IMR-90 (cell line): ENCODE results near the gene DBNDD2. TPM values are rescaled to one million over a fixed set of nuclear protein-coding genes. Genes with fewer than 3 reads are reported as not detected.

ENCODE experiments used
- ATAC-seq: fragments of 200-7000 bp; cut with Tn5 transposase; 2 replicates; pipeline ENCODE4 v1.9.1; 2020; ENCODE audit warnings: low read depth, mild to moderate bottlenecking, moderate library complexity
- BruUV-seq: library from RNA; stranded (reverse); fragments of 400-500 nt; replicated peaks from 2 replicates; lab custom pipeline; 2021; lab: Mats Ljungman, UMichigan
- CTCF ChIA-PET: fragments of 300-600 bp; formaldehyde crosslinking; extraction: SDS; loops from one replicate; lab custom pipeline; 2021; ENCODE audit warnings: antibody characterized with exemption; lab: Yijun Ruan, JAX
- POLR2A ChIA-PET: fragments of 300-600 bp; sonication (Branson Sonifier 250); formaldehyde crosslinking; loops from one replicate; lab custom pipeline; 2022; ENCODE audit warnings: antibody characterized with exemption; ENCODE audit not compliant: unreplicated experiment; lab: Charles Lee
- DNase-seq: peaks from one replicate; pipeline ENCODE4 v3.0.0; 2013
- H2AFZ ChIP-seq: replicated peaks from 2 replicates; pipeline ENCODE3; 2013; ENCODE audit warnings: low read length, mild to moderate bottlenecking; ENCODE audit not compliant: poor library complexity
- H2AK5ac ChIP-seq: 2 replicates; pipeline ENCODE4 v1.6.1; 2013; ENCODE audit warnings: low read depth, low read length, inconsistent platforms
- H2AK9ac ChIP-seq: replicated peaks from 2 replicates; pipeline ENCODE3; 2013; ENCODE audit warnings: mild to moderate bottlenecking, low read depth, low read length, moderate library complexity; ENCODE audit not compliant: poor library complexity
- H2BK120ac ChIP-seq: 2 replicates; pipeline ENCODE4 v1.6.1; 2013; ENCODE audit warnings: low read depth, low read length, inconsistent platforms
- H2BK15ac ChIP-seq: 3 replicates; pipeline ENCODE4 v1.6.1; 2013; ENCODE audit warnings: low read depth, low read length, inconsistent platforms
- H2BK20ac ChIP-seq: 2 replicates; pipeline ENCODE4 v1.6.1; 2013; ENCODE audit warnings: low read depth, mild to moderate bottlenecking, inconsistent platforms, low read length, moderate library complexity
- H2BK5ac ChIP-seq: 2 replicates; pipeline ENCODE4 v1.6.1; 2013; ENCODE audit warnings: mild to moderate bottlenecking, low read depth, low read length, inconsistent platforms; ENCODE audit not compliant: poor library complexity, severe bottlenecking
- H3K14ac ChIP-seq: replicated peaks from 2 replicates; pipeline ENCODE4 v1.6.1; 2013; ENCODE audit warnings: low read depth, low read length, inconsistent platforms
- H3K18ac ChIP-seq: 2 replicates; pipeline ENCODE4 v1.6.1; 2013; ENCODE audit warnings: low read depth, low read length, control low read depth
- H3K23ac ChIP-seq: 2 replicates; pipeline ENCODE4 v1.6.1; 2013; ENCODE audit warnings: low read depth, low read length, inconsistent platforms
- H3K27ac ChIP-seq: 2 replicates; pipeline ENCODE4 v1.5.1; 2013; ENCODE audit warnings: mild to moderate bottlenecking, control low read depth, low read length; ENCODE audit not compliant: insufficient read depth
- H3K27me3 ChIP-seq: 2 replicates; pipeline ENCODE4 v1.6.1; 2013; ENCODE audit warnings: low read length; ENCODE audit not compliant: control insufficient read depth, insufficient read depth
- H3K36me3 ChIP-seq: 2 replicates; pipeline ENCODE4 v1.6.1; 2013; ENCODE audit warnings: low read length, mixed read lengths; ENCODE audit not compliant: control insufficient read depth, insufficient read depth
- H3K4ac ChIP-seq: 2 replicates; pipeline ENCODE4 v1.6.1; 2013; ENCODE audit warnings: low read depth, low read length, inconsistent platforms
- H3K4me1 ChIP-seq: 2 replicates; pipeline ENCODE4 v1.6.1; 2013; ENCODE audit warnings: low read length, mixed read lengths; ENCODE audit not compliant: control insufficient read depth, insufficient read depth
- H3K4me2 ChIP-seq: 2 replicates; pipeline ENCODE4 v1.6.1; 2013; ENCODE audit warnings: low read depth, mild to moderate bottlenecking, control low read depth, low read length, moderate library complexity
- H3K4me3 ChIP-seq: 2 replicates; pipeline ENCODE4 v1.5.1; 2013; ENCODE audit warnings: low read depth, mild to moderate bottlenecking, control low read depth, low read length, moderate library complexity; ENCODE audit not compliant: insufficient read depth
- H3K56ac ChIP-seq: 2 replicates; pipeline ENCODE4 v1.6.1; 2013; ENCODE audit warnings: low read length, inconsistent platforms; ENCODE audit not compliant: insufficient read depth; ENCODE audit errors: extremely low read depth
- H3K79me1 ChIP-seq, 2 experiments: 2 replicates each; pipeline ENCODE4 v1.6.1; 2013; ENCODE audit warnings: low read length in 2 of 2, inconsistent platforms in 1 of 2, low read depth in 1 of 2
- H3K9ac ChIP-seq: 2 replicates; pipeline ENCODE4 v1.6.1; 2013; ENCODE audit warnings: low read depth, low read length, control low read depth
- H3K9me1 ChIP-seq: 2 replicates; pipeline ENCODE4 v1.6.1; 2013; ENCODE audit warnings: low read length, inconsistent platforms; ENCODE audit not compliant: insufficient read depth
- H3K9me3 ChIP-seq: 2 replicates; pipeline ENCODE4 v1.6.1; 2013; ENCODE audit warnings: low read length; ENCODE audit not compliant: control insufficient read depth, insufficient read depth
- H4K20me1 ChIP-seq: 2 replicates; pipeline ENCODE4 v1.6.1; 2013; ENCODE audit warnings: low read length, inconsistent platforms; ENCODE audit not compliant: insufficient read depth
- H4K5ac ChIP-seq: 2 replicates; pipeline ENCODE4 v1.6.1; 2013; ENCODE audit warnings: mild to moderate bottlenecking, low read depth, low read length, control low read depth
- H4K8ac ChIP-seq, 2 experiments: 2 replicates each; pipeline ENCODE4 v1.6.1; 2013; ENCODE audit warnings: low read depth in 2 of 2, low read length in 2 of 2, control low read depth in 1 of 2, inconsistent platforms in 1 of 2
- H4K91ac ChIP-seq: 2 replicates; pipeline ENCODE4 v1.6.1; 2013; ENCODE audit warnings: low read depth, low read length, inconsistent platforms; ENCODE audit not compliant: insufficient read depth
- BHLHE40 ChIP-seq: fragments of 150-350 bp; IDR thresholded peaks from 2 replicates; pipeline ENCODE4 v1.6.1; 2016; ENCODE audit warnings: mild to moderate bottlenecking, low read depth, low read length
- CEBPB ChIP-seq: IDR thresholded peaks from 2 replicates; pipeline ENCODE4 v1.6.1; 2012; ENCODE audit warnings: low read depth, low read length, improper control_type of control experiment
- CHD1 ChIP-seq: IDR thresholded peaks from 2 replicates; pipeline ENCODE4 v1.6.1; 2012; ENCODE audit warnings: low read depth, low read length, improper control_type of control experiment
- CTCF ChIP-seq: conservative IDR thresholded peaks from 2 replicates; pipeline ENCODE4 v1.5.1; 2012; ENCODE audit warnings: mild to moderate bottlenecking, low read depth, low read length, improper control_type of control experiment
- ELK1 ChIP-seq: fragments of 150-350 bp; IDR thresholded peaks from 2 replicates; pipeline ENCODE4 v1.6.1; 2016; ENCODE audit warnings: low read depth, mild to moderate bottlenecking, low read length, moderate library complexity, borderline replicate concordance
- FOS ChIP-seq: fragments of 150-350 bp; IDR thresholded peaks from 2 replicates; pipeline ENCODE4 v1.6.1; 2016; ENCODE audit warnings: low read depth, low read length
- MAFK ChIP-seq: IDR thresholded peaks from 2 replicates; pipeline ENCODE4 v1.6.1; 2012; ENCODE audit warnings: low read depth, low read length, improper control_type of control experiment
- MAZ ChIP-seq: IDR thresholded peaks from 2 replicates; pipeline ENCODE4 v1.6.1; 2012; ENCODE audit warnings: low read depth, mild to moderate bottlenecking, low read length, improper control_type of control experiment, moderate library complexity, borderline replicate concordance
- MXI1 ChIP-seq: IDR thresholded peaks from 2 replicates; pipeline ENCODE4 v1.6.1; 2012; ENCODE audit warnings: low read depth, mild to moderate bottlenecking, low read length, moderate library complexity, borderline replicate concordance
- NFE2L2 ChIP-seq: fragments of 150-350 bp; IDR thresholded peaks from 2 replicates; pipeline ENCODE4 v1.6.1; 2016; ENCODE audit warnings: low read depth, mild to moderate bottlenecking, low read length
- POLR2A ChIP-seq: IDR thresholded peaks from 2 replicates; pipeline ENCODE4 v1.6.1; 2012; ENCODE audit warnings: mild to moderate bottlenecking, low read depth, low read length
- RAD21 ChIP-seq: IDR thresholded peaks from 2 replicates; pipeline ENCODE4 v1.6.1; 2012; ENCODE audit warnings: low read length, improper control_type of control experiment
- RCOR1 ChIP-seq: IDR thresholded peaks from 2 replicates; pipeline ENCODE4 v1.6.1; 2012; ENCODE audit warnings: mild to moderate bottlenecking, low read length, improper control_type of control experiment; ENCODE audit not compliant: insufficient replicate concordance
- RFX5 ChIP-seq: IDR thresholded peaks from 2 replicates; pipeline ENCODE4 v1.8.0; 2012; ENCODE audit warnings: low read depth, mild to moderate bottlenecking, low read length, moderate library complexity
- SMC3 ChIP-seq: fragments of 150-350 bp; IDR thresholded peaks from 2 replicates; pipeline ENCODE4 v1.6.1; 2016; ENCODE audit warnings: low read depth, mild to moderate bottlenecking, antibody characterized with exemption, low read length, moderate library complexity
- WGBS, 2 experiments: methylation state at CpG; one replicate each; pipeline versions ENCODE4 v1.1.5 to v1.1.7; 2013; ENCODE audit warnings: missing lambda C conversion rate in 2 of 2; ENCODE audit not compliant: insufficient read length in 1 of 2; ENCODE audit errors: extremely low coverage in 2 of 2; 5-methylcytosine and 5-hydroxymethylcytosine counted together
- dilution Hi-C: fragments of 300-500 bp; cut with HindIII; formaldehyde crosslinking; loops from one replicate; pipeline ENCODE4 v1.14.3; 2018; ENCODE audit warnings: low sequenced_read_pairs; ENCODE audit not compliant: unreplicated experiment
- in situ Hi-C: fragments of 300-500 bp; cut with MboI; formaldehyde crosslinking; loops from 3 replicates; pipeline ENCODE4 v1.14.3; 2019; ENCODE audit warnings: low sequenced_read_pairs, inconsistent platforms, mixed read lengths
- intact Hi-C: fragments of 100-400 bp; cut with micrococcal nuclease; formaldehyde crosslinking; loops from 2 replicates; pipeline ENCODE4 v1.10.0; 2022
- polyA plus RNA-seq, 3 experiments: library from polyadenylated mRNA; depleted of rRNA; stranded (reverse); fragments of >200 nt; gene quantifications; 2 replicates each; pipeline ENCODE4 v1.2.3, GENCODE V29; 2012; ENCODE audit warnings: low replicate concordance in 1 of 3
- total RNA-seq: library from RNA; depleted of rRNA; stranded (reverse); fragments of >200 nt; gene quantifications from 2 replicates; pipeline ENCODE4 v1.2.3, GENCODE V29; 2012
- TF ChIP-seq, protein P1 (sequence below): fragments of 150-350 bp; IDR thresholded peaks from 2 replicates; pipeline ENCODE4 v1.6.1; 2017; ENCODE audit warnings: mild to moderate bottlenecking, antibody characterized with exemption, low read length, low read depth

DBNDD2 gene
- total and polyA plus RNA-seq, 2 of the 4 experiments (the other 2 are of a cell fraction) = 1.3 to 9.3 TPM

- H2AFZ ChIP-seq = no peak overlapping the region
- no peak overlapping the region for H3K4me3 ChIP-seq
- H3K4me2 ChIP-seq = no peak overlapping the region
- H4K20me1 ChIP-seq = no peaks in the 10 kb centered on the region
- no peak overlapping the region for H2BK20ac ChIP-seq
- dilution Hi-C loops = no loop called here
- no peaks in the 10 kb centered on the region for H3K27me3 ChIP-seq
- H3K27ac ChIP-seq = no peak overlapping the region
- no peak overlapping the region for H2BK120ac ChIP-seq
- H3K4ac ChIP-seq = no peak overlapping the region
- CTCF ChIA-PET = interaction anchor here (0.9 to 1.5 kb wide), 2 partner anchors 9 to 14 kb away, joined by 3 to 5 read pairs; partner anchors contain the start of gene SYS1
- no peak overlapping the region for H2BK15ac ChIP-seq
- no peak overlapping the region for H2BK5ac ChIP-seq
- no peak overlapping the region for H3K23ac ChIP-seq
- in situ Hi-C loops = loop anchor here (5.0 kb wide), 1 partner anchor 40 kb away; the partner anchor contains the start of gene PIGT
- H3K79me1 ChIP-seq = no peaks in the 10 kb centered on the region
- TF ChIP-seq SMC3 (no peak), BHLHE40 (no peak), FOS (no peak), ELK1 (no peak), MXI1 (no peak), CEBPB (no peak), NFE2L2 (no peak), MAZ (no peak), RAD21 (no peak), CTCF (no peak), CHD1 (no peak), RFX5 (no peak), RCOR1 (no peak), POLR2A (no peak), MAFK (no peak)
- TF ChIP-seq, protein P1, sequence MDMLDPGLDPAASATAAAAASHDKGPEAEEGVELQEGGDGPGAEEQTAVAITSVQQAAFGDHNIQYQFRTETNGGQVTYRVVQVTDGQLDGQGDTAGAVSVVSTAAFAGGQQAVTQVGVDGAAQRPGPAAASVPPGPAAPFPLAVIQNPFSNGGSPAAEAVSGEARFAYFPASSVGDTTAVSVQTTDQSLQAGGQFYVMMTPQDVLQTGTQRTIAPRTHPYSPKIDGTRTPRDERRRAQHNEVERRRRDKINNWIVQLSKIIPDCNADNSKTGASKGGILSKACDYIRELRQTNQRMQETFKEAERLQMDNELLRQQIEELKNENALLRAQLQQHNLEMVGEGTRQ = no peak
- no peak for DNase-seq
- no peak overlapping the region for H4K91ac ChIP-seq
- no peaks in the 10 kb centered on the region for H3K9me3 ChIP-seq
- H3K18ac ChIP-seq = no peak overlapping the region
- BruUV-seq = no TSS peak
- no peaks in the 10 kb centered on the region; the same call in 1 of the 2 replicates for H3K9me1 ChIP-seq
- H3K36me3 ChIP-seq = no peaks in the 10 kb centered on the region
- H3K14ac ChIP-seq = no peak overlapping the region
- H2AK5ac ChIP-seq = no peak overlapping the region
- H4K8ac ChIP-seq = no peak overlapping the region
- no peak overlapping the region for H3K56ac ChIP-seq
- no peak overlapping the region for H2AK9ac ChIP-seq
- H3K4me1 ChIP-seq = no peaks in the 10 kb centered on the region; the same call in 1 of the 2 replicates
- intact Hi-C loops = no loop called here
- no peak overlapping the region for H3K9ac ChIP-seq
- no peak for ATAC-seq
- WGBS, 2 experiments = 89% methylated on average over 3 of the region's 11 CpGs; no CpG with 5 or more reads in 1 of the 2 experiments
- H4K5ac ChIP-seq = no peak overlapping the region
- POLR2A ChIA-PET = no interaction called here
These were observed 30.8 kb upstream of the DBNDD2 start for GRCh38 chr20:45377269-45377668.
